PC-9 (cell line): ENCODE results near the gene GTPBP6. TPM values are rescaled to one million over a fixed set of nuclear protein-coding genes. Genes with fewer than 3 reads are reported as not detected.

Experiments
- BruUV-seq: library from RNA; stranded (reverse); fragments of 400-500 nt; replicated peaks from 2 replicates; lab custom pipeline; 2021; lab: Mats Ljungman, UMichigan
- CTCF ChIA-PET: fragments of 300-600 bp; sonication (Branson Sonifier 250); formaldehyde crosslinking; loops from one replicate; lab custom pipeline; 2022; ENCODE audit warnings: antibody characterized with exemption; lab: Charles Lee
- POLR2A ChIA-PET: fragments of 300-600 bp; sonication (Branson Sonifier 250); formaldehyde crosslinking; loops from one replicate; lab custom pipeline; 2022; ENCODE audit warnings: antibody characterized with exemption; ENCODE audit not compliant: unreplicated experiment; lab: Charles Lee
- DNase-seq, 2 experiments: peaks; one replicate each; pipeline versions ENCODE4 v3.0.0 to v3.0.0-alpha.2; 2015 to 2022; ENCODE audit warnings: mixed read lengths in 1 of 2
- H2AFZ ChIP-seq: fragments of 200-600 bp; sonication (generic); 2 replicates; pipeline ENCODE4 v1.8.1; 2017; ENCODE audit warnings: antibody characterized with exemption
- H3F3A ChIP-seq: fragments of 200-600 bp; sonication (generic); 2 replicates; pipeline ENCODE4 v1.8.1; 2017; ENCODE audit warnings: antibody characterized with exemption, mild to moderate bottlenecking, low read depth; ENCODE audit not compliant: insufficient read depth
- H3K27ac ChIP-seq: fragments of 200-600 bp; sonication (generic); 2 replicates; pipeline ENCODE4 v1.6.1; 2016; ENCODE audit warnings: mixed run types
- H3K27me3 ChIP-seq: fragments of 200-600 bp; sonication (generic); 2 replicates; pipeline ENCODE4 v1.6.1; 2016; ENCODE audit warnings: low read depth, mixed run types; ENCODE audit not compliant: insufficient read depth
- H3K36me3 ChIP-seq: fragments of 200-600 bp; sonication (generic); 2 replicates; pipeline ENCODE4 v1.6.1; 2016; ENCODE audit warnings: low read depth, mixed run types
- H3K4me1 ChIP-seq: fragments of 200-600 bp; sonication (generic); replicated peaks from 2 replicates; pipeline ENCODE4 v1.6.1; 2016; ENCODE audit warnings: mixed run types; ENCODE audit not compliant: insufficient read depth
- H3K4me2 ChIP-seq: fragments of 200-600 bp; sonication (generic); 2 replicates; pipeline ENCODE4 v1.6.1; 2017; ENCODE audit warnings: mixed run types
- H3K4me3 ChIP-seq: fragments of 200-600 bp; sonication (generic); 2 replicates; pipeline ENCODE4 v1.6.1; 2016; ENCODE audit warnings: mixed run types
- H3K79me2 ChIP-seq: fragments of 200-600 bp; sonication (generic); 2 replicates; pipeline ENCODE4 v1.6.1; 2017; ENCODE audit warnings: low read depth, mixed run types
- H3K9me2 ChIP-seq: fragments of 200-600 bp; sonication (generic); 2 replicates; pipeline ENCODE4 v1.8.1; 2017; ENCODE audit warnings: mild to moderate bottlenecking; ENCODE audit not compliant: insufficient read depth
- H3K9me3 ChIP-seq: fragments of 200-600 bp; sonication (generic); 2 replicates; pipeline ENCODE4 v1.8.1; 2016; ENCODE audit warnings: low read depth; ENCODE audit not compliant: insufficient read depth
- H4K20me1 ChIP-seq: fragments of 200-600 bp; sonication (generic); 2 replicates; pipeline ENCODE4 v1.8.1; 2017; ENCODE audit not compliant: insufficient read depth
- CTCF ChIP-seq: fragments of 200-600 bp; sonication (generic); conservative IDR thresholded peaks from 2 replicates; pipeline ENCODE4 v1.6.1; 2017; ENCODE audit warnings: mixed run types, antibody characterized with exemption, mild to moderate bottlenecking, moderate library complexity
- EZH2 ChIP-seq: fragments of 200-600 bp; sonication (generic); IDR thresholded peaks from 2 replicates; pipeline ENCODE4 v1.8.0; 2017; ENCODE audit warnings: antibody characterized with exemption, low read depth
- intact Hi-C: fragments of 100-400 bp; cut with micrococcal nuclease; formaldehyde crosslinking; loops from one replicate; pipeline ENCODE4 v1.10.0; 2022; ENCODE audit not compliant: unreplicated experiment
- total RNA-seq: library from RNA; stranded (reverse); gene quantifications from 2 replicates; pipeline ENCODE4 v1.2.3, GENCODE V29; 2021

The GTPBP6 gene
- total RNA-seq, 1 experiment from 2014 or later: 43.5 TPM

DNA sequence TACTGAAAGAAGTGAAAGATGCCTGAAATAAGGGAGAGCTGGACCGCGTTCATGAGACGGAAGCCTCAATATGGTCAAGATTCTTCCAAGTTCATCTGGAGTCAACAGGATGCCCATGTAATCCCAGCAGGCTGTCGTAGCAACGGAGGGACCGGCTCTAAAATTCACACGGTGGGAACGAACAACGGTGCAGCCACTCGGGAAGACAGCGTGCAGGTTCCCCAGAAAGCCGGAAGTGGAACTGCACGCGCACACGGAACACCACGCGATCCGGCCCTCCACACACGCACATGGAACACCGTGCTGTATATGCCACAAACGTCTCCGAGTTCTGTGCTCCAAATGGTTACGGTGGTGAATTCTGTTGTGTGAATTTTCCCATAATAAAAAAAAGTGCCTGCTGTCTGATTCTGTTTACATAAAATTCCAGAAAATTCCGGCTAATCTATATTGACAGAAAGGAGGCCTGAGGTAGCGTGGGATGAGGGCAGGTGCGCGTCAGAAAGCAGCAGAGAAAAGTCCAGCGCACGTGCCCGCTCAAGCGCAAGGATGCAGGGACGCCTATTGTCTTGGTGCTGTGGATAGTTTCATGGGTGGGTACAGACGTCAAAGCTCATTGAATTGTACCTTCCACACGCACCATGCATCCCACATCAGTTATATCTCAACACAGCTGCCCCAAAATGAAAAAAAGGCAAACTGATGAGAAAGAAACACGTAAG, 36.9 kb upstream of the GTPBP6 start:
- intact Hi-C loops: no loop called here
- BruUV-seq: no TSS peak

DNA sequence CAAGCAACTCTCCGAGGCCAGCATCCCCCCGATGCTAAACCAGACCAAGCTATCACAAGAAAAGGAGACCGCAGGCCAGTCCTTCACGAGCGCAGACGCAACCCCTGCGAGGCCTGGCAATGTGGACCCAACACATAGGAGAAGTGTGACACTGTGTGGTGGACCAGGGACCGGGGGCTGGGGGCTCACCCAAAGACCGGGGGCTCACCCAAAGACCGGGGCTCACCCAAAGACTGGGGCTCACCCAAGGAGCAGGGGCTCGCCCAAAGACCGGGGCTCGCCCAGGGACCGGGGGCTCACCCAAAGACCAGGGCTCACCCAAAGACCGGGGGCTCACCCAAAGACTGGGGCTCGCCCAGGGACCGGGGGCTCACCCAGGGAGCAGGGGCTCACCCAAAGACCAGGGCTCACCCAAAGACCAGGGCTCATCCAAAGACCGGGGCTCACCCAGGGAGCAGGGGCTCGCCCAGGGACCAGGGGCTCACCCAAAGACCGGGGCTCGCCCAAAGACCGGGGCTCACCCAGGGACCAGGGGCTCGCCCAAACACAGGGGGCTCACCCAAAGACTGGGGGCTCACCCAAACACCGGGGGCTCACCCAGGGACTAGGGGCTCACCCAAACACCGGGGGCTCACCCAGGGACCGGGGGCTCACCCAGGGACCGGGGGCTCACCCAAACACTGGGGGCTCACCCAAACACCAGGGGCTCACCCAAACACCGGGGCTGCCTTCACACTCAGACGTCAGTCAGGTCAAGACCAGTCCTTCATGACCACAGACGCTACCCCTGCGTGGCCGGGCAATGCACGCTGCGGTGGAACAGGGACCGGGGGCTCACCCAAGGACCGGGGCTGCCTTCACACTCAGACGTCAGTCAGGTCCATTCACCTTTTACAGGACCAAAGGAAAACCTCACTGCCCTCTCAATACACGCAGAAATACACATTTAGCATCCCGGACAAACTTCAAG, 35.3 kb upstream of the GTPBP6 start:
- no peak for DNase-seq
- H3K4me1 ChIP-seq: no peaks in the 10 kb centered on the region
- ChIA-PET CTCF (no interaction called here), POLR2A (no interaction called here)
- H3K79me2 ChIP-seq: no peaks in the 10 kb centered on the region
- intact Hi-C loops: no loop called here
- H3K9me2 ChIP-seq: no peaks in the 10 kb centered on the region
- H3K27me3 ChIP-seq: no peaks in the 10 kb centered on the region
- no peak overlapping the region for H3K27ac ChIP-seq
- no peak overlapping the region for H3K4me3 ChIP-seq
- no peaks in the 10 kb centered on the region for H4K20me1 ChIP-seq
- H2AFZ ChIP-seq: no peak overlapping the region
- BruUV-seq: no TSS peak
- H3K4me2 ChIP-seq: no peak overlapping the region
- H3K36me3 ChIP-seq: no peaks in the 10 kb centered on the region
- H3K9me3 ChIP-seq: no peaks in the 10 kb centered on the region
- no peak for TF ChIP-seq CTCF
- no peak for TF ChIP-seq EZH2
- no peaks in the 10 kb centered on the region for H3F3A ChIP-seq

More for the DNA sequence above, 36.9 kb upstream of the GTPBP6 start:
- POLR2A ChIA-PET: no interaction called here
- no peak overlapping the region for H3K27ac ChIP-seq
- TF ChIP-seq EZH2: no peak
- TF ChIP-seq CTCF: no peak
- CTCF ChIA-PET: no interaction called here
- H3K9me3 ChIP-seq: no peaks in the 10 kb centered on the region
- H2AFZ ChIP-seq: no peak overlapping the region
- H4K20me1 ChIP-seq: no peaks in the 10 kb centered on the region
- H3K9me2 ChIP-seq: no peaks in the 10 kb centered on the region
- no peak overlapping the region for H3K4me2 ChIP-seq
- DNase-seq: no peak
- H3K79me2 ChIP-seq: no peaks in the 10 kb centered on the region
- no peaks in the 10 kb centered on the region for H3K27me3 ChIP-seq
- no peaks in the 10 kb centered on the region for H3K36me3 ChIP-seq
- H3K4me1 ChIP-seq: no peaks in the 10 kb centered on the region
- no peaks in the 10 kb centered on the region for H3F3A ChIP-seq
- H3K4me3 ChIP-seq: no peak overlapping the region

DNA sequence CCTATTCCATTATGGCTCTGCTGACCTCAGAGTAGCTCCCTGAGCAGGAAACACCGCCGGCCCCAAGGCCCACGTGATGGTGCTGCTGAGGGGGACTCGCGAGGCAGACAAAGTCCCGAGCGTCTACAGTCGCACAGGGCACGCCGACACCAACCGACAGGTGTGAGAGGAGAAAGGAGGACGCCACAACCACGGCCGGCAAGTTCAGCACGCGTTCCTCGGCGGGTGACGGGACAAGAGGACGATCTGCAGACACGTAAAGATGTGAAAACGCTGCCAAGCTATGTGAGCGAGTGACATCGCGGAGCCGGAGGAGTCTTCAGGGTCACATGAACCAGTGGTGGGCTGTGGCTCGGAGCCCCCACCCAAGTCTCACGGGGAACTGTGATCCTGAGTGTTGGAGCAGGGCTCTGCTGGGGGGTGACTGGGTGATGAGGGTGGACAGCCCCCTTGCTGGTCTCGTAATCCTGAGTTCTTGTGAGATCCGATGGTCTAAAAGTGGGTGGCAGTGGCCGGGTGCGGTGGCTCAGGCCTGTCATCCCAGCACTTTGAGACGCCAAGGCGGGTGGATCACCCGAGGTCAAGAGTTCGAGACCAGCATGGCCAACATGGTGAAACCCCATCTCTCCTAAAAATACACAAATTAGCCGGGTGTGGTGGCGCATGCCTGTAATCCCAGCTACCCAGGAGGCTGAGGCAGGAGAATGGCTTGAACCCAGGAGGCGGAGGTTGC, 34.2 kb upstream of the GTPBP6 start:
- CTCF ChIA-PET: no interaction called here
- H3K27ac ChIP-seq: no peak overlapping the region
- no peaks in the 10 kb centered on the region for H3K36me3 ChIP-seq
- no peaks in the 10 kb centered on the region for H3K79me2 ChIP-seq
- TF ChIP-seq EZH2: no peak
- no peak for TF ChIP-seq CTCF
- no peak overlapping the region for H3K4me2 ChIP-seq
- no peaks in the 10 kb centered on the region for H4K20me1 ChIP-seq
- H3K9me2 ChIP-seq: no peaks in the 10 kb centered on the region
- POLR2A ChIA-PET: no interaction called here
- H3K4me1 ChIP-seq: no peaks in the 10 kb centered on the region
- H3F3A ChIP-seq: no peaks in the 10 kb centered on the region
- H3K9me3 ChIP-seq: no peaks in the 10 kb centered on the region
- no peak for DNase-seq
- H2AFZ ChIP-seq: no peak overlapping the region
- no TSS peak for BruUV-seq
- H3K4me3 ChIP-seq: no peak overlapping the region
- intact Hi-C loops: no loop called here
- H3K27me3 ChIP-seq: no peaks in the 10 kb centered on the region
